ENCODE results near the gene GSN. TPM values are rescaled to one million over a fixed set of nuclear protein-coding genes. Genes with fewer than 3 reads are reported as not detected.

The GSN gene
- 72.1 and 114 TPM in 2 replicates for total RNA-seq (ENCODE audit: low replicate concordance)

DNA sequence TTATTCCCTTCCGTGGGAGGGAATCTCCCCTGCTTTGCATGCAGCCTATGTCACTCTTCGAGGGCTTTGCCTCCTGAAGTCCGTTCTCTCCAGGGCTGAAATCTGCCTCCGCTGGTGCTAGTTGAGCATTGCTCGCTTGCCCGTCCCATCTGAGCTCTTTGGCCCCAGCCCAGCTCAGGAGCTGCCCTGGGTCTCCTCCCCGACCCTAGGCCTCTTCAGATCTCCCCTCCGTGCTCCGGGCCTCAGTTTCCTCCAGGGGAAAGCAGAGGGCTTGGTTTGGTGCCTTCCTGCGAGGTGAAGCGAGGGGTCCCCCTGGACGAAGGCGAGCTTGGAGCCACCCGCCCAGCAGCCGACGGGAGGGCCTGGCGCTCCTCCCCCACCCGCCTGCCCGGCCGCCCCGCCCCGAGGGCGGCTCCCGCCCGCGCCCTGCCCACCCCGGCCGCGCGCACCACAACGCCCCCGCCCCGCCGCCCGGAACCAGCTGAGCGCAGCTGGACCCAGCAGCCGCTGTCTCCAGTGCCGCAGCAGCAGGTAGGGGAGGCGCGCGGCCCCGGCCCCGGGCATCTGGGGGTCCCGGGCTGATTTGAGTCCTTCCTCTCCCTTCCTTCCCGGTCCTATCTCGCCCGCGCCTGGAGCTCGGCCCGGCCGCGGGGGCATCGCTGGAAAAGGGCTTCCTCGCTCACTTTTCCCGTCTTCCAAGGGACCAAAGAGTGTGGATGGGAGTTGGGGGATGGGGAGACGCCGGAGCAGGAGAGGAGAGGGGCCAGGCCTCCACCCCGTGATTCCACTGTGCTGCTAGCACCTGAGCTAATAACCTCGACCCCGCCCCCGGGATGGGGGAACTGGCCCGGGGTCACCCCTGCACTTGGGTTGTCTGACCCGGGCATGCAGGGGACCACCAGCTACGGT lies at the start of gene GSN:
TSS of gene GSN (plus strand) at position 474 of the 909 bp plus-strand sequence. CDS start 33,810 bp downstream, outside the sequence.
- peak within 1 kb of the TSS; percentile 85 for H3K4me3 ChIP-seq
- H3K4me2 ChIP-seq, result peak within 1 kb of the TSS; percentile 95
- no peaks in the 10 kb centered on the region for H4K20me1 ChIP-seq (ENCODE audit: low read depth)
- H3K79me2 ChIP-seq (ENCODE audit: low read depth), result no peaks in the 10 kb centered on the region
- H3K27ac Mint-ChIP-seq, result no peak within 1 kb of the TSS
- H3F3A ChIP-seq (ENCODE audit: low read depth), result peaks cover 32% of the 10 kb centered on the region
- H3K27me3 ChIP-seq, result peaks cover 53% of the 10 kb centered on the region
- peak within 1 kb of the TSS; percentile 91 for H3K4me3 Mint-ChIP-seq
- no peaks in the 10 kb centered on the region for H3K9me3 Mint-ChIP-seq
- peaks cover 12% of the 10 kb centered on the region for H3K27me3 Mint-ChIP-seq (ENCODE audit: insufficient read depth, low read depth)
- H2AFZ ChIP-seq (replicated peaks), result peak within 1 kb of the TSS; percentile 86
- TF ChIP-seq, protein P1, sequence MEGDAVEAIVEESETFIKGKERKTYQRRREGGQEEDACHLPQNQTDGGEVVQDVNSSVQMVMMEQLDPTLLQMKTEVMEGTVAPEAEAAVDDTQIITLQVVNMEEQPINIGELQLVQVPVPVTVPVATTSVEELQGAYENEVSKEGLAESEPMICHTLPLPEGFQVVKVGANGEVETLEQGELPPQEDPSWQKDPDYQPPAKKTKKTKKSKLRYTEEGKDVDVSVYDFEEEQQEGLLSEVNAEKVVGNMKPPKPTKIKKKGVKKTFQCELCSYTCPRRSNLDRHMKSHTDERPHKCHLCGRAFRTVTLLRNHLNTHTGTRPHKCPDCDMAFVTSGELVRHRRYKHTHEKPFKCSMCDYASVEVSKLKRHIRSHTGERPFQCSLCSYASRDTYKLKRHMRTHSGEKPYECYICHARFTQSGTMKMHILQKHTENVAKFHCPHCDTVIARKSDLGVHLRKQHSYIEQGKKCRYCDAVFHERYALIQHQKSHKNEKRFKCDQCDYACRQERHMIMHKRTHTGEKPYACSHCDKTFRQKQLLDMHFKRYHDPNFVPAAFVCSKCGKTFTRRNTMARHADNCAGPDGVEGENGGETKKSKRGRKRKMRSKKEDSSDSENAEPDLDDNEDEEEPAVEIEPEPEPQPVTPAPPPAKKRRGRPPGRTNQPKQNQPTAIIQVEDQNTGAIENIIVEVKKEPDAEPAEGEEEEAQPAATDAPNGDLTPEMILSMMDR (IDR thresholded peaks at IDR 0.05), result no peak
- no peak for TF ChIP-seq EZH2 (IDR thresholded peaks at IDR 0.05)
- TF ChIP-seq EZH2phosphoT487 (IDR thresholded peaks at IDR 0.05), result no peak
- peaks cover 36% of the 10 kb centered on the region for H3K4me1 ChIP-seq
- H3K9me3 ChIP-seq (ENCODE audit: low read depth), result no peaks in the 10 kb centered on the region
- peaks cover 1% of the 10 kb centered on the region for H3K36me3 Mint-ChIP-seq
- H3K4me1 Mint-ChIP-seq, result peaks cover 44% of the 10 kb centered on the region
- H3K27ac ChIP-seq, result no peak within 1 kb of the TSS
- no peaks in the 10 kb centered on the region for H3K36me3 ChIP-seq
- peak; percentile 88 for DNase-seq (ENCODE audit: low spot score)
- no peak within 1 kb of the TSS for H3K9ac ChIP-seq

DNA sequence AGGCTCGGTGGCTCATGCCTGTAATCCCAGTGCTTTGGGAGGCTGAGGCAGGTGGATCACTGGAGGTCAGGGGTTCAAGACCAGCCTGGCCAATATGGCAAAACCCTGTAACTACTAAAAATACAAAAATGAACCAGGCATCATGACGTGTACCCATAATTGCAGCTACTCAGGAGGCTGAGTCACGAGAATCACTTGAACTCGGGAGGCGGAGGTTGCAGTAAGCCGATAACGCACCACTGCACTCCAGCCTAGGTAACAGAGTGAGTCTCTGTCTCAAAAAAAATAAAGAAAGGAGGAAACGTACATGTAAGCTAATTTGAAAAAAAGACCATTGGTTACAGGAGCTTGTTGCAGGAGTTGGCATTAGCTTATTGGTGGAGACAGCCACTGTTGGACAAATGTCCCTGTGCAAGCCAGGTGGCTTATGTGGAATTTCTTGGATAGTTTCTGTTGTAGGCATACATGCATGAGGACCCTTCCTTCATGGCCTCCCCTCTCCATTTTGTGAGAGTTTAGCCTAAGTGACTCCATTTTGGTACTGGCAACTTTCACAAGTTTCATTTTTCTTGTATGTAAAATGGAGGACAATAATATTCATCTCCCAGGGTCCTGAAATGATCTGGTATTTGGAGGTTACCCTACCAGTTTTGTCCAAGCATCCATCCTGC lies 49.5 kb upstream of the GSN start:
- H3K9me3 ChIP-seq (ENCODE audit: low read depth), result no peaks in the 10 kb centered on the region
- Mint-ChIP-seq H3K4me3 (no peak overlapping the region), H3K4me1 (peaks cover 26% of the 10 kb centered on the region)

DNA sequence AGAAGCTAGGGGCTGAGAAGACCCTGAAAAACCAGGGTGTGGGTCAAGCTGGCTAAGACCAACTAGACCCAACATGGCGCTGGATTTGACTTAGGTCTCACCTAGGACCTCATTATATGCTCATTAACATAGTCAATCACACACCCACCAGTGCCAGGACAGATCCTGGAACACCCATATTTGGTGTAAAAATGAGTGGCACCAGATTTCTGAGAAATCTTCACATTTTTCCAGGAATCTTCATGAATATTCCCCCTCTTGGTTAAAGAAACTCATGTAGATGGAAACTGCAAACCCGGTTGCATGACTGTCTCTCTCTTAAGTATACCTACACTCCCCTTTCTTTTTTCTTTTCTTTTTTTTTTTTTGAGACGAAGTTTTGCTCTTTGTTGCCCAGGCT lies 48.4 kb upstream of the GSN start:
- no peaks in the 10 kb centered on the region for H3K36me3 ChIP-seq
- no peak overlapping the region for H3K4me3 ChIP-seq
- Mint-ChIP-seq H3K4me1 (peaks cover 29% of the 10 kb centered on the region), H3K4me3 (no peak overlapping the region), H3K9me3 (no peaks in the 10 kb centered on the region), H3K27ac (no peak overlapping the region), H3K27me3 (ENCODE audit: insufficient read depth, low read depth) (peaks cover 7% of the 10 kb centered on the region), H3K36me3 (no peaks in the 10 kb centered on the region)
- no peak for TF ChIP-seq EZH2phosphoT487 (IDR thresholded peaks at IDR 0.05)
- TF ChIP-seq, protein P1 (IDR thresholded peaks at IDR 0.05), result no peak
- no peak for TF ChIP-seq EZH2 (IDR thresholded peaks at IDR 0.05)
- no peak for DNase-seq (ENCODE audit: low spot score)
- H3K79me2 ChIP-seq (ENCODE audit: low read depth), result no peaks in the 10 kb centered on the region
- H3K4me1 ChIP-seq, result peaks cover 28% of the 10 kb centered on the region
- H2AFZ ChIP-seq (replicated peaks), result no peak overlapping the region
- no peak overlapping the region for H3K4me2 ChIP-seq
- H3K27me3 ChIP-seq, result peaks cover 31% of the 10 kb centered on the region
- H3K9ac ChIP-seq, result no peak overlapping the region
- H3K27ac ChIP-seq, result no peak overlapping the region
- H3K9me3 ChIP-seq (ENCODE audit: low read depth), result no peaks in the 10 kb centered on the region
- no peaks in the 10 kb centered on the region for H4K20me1 ChIP-seq (ENCODE audit: low read depth)
- peaks cover 23% of the 10 kb centered on the region for H3F3A ChIP-seq (ENCODE audit: low read depth)

More for the DNA sequence above, 49.5 kb upstream of the GSN start:
- H3K27ac ChIP-seq, result no peak overlapping the region
- H4K20me1 ChIP-seq (ENCODE audit: low read depth), result no peaks in the 10 kb centered on the region
- Mint-ChIP-seq H3K9me3 (no peaks in the 10 kb centered on the region), H3K27ac (no peak overlapping the region), H3K27me3 (ENCODE audit: insufficient read depth, low read depth) (peaks cover 7% of the 10 kb centered on the region), H3K36me3 (no peaks in the 10 kb centered on the region)
- H3F3A ChIP-seq (ENCODE audit: low read depth), result peaks cover 23% of the 10 kb centered on the region
- peaks cover 34% of the 10 kb centered on the region for H3K27me3 ChIP-seq
- peaks cover 28% of the 10 kb centered on the region for H3K4me1 ChIP-seq
- H3K9ac ChIP-seq, result no peak overlapping the region
- H3K79me2 ChIP-seq (ENCODE audit: low read depth), result no peaks in the 10 kb centered on the region
- no peak overlapping the region for H3K4me2 ChIP-seq
- H2AFZ ChIP-seq (replicated peaks), result no peak overlapping the region
- DNase-seq (ENCODE audit: low spot score), result no peak
- no peak overlapping the region for H3K4me3 ChIP-seq
- H3K36me3 ChIP-seq, result no peaks in the 10 kb centered on the region
- TF ChIP-seq, protein P1 (IDR thresholded peaks at IDR 0.05), result no peak
- no peak for TF ChIP-seq EZH2 (IDR thresholded peaks at IDR 0.05)

Measured in neural progenitor cell (in vitro differentiated cells).